ENCODE data around the gene MPPED2. TPM values are rescaled to one million over a fixed set of nuclear protein-coding genes. Genes with fewer than 3 reads are reported as not detected.

Gene MPPED2
- total RNA-seq, 1 experiment from 2014 or later, result 4.7 TPM

DNA sequence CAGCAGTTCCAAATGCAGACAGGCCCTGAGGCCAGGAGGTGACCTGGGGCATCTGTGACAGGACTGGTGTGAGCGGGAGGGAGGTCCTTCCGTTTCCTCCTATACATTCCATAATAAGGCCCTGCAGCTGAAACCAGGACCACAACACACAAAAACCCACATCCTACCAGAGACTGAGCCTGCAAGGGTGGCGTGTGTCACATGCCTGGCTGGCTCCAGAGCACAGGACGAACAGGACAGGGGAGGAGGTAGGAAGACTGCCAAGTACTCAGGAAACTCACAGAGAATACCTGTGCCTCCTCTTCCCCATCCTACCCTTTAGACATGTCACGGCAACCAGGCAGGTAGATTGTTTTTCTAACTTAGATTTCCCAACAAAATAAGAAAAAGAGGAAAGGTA, 159.4 kb downstream of the MPPED2 start:
- H4K8ac ChIP-seq (replicated peaks; ENCODE audit: insufficient read length, low read depth, low read length), result no peak overlapping the region
- H3K9ac ChIP-seq (ENCODE audit: extremely low read depth, insufficient read length, low read length), result no peak overlapping the region
- no peak overlapping the region for H2BK20ac ChIP-seq (ENCODE audit: low read depth, low read length, poor library complexity, severe bottlenecking)
- no peak overlapping the region for H2AK5ac ChIP-seq (ENCODE audit: insufficient read length, low read length)
- no peaks in the 10 kb centered on the region for H3K9me3 Mint-ChIP-seq
- no peak overlapping the region for H2BK5ac ChIP-seq (ENCODE audit: insufficient read length, low read length)
- H3K14ac ChIP-seq (ENCODE audit: insufficient read depth, low read length), result no peak overlapping the region
- no peaks in the 10 kb centered on the region for H3K9me3 ChIP-seq (ENCODE audit: control insufficient read depth, low read depth, low read length)
- no peaks in the 10 kb centered on the region for H3K27me3 Mint-ChIP-seq (ENCODE audit: low read depth)
- TF ChIP-seq, protein P1, sequence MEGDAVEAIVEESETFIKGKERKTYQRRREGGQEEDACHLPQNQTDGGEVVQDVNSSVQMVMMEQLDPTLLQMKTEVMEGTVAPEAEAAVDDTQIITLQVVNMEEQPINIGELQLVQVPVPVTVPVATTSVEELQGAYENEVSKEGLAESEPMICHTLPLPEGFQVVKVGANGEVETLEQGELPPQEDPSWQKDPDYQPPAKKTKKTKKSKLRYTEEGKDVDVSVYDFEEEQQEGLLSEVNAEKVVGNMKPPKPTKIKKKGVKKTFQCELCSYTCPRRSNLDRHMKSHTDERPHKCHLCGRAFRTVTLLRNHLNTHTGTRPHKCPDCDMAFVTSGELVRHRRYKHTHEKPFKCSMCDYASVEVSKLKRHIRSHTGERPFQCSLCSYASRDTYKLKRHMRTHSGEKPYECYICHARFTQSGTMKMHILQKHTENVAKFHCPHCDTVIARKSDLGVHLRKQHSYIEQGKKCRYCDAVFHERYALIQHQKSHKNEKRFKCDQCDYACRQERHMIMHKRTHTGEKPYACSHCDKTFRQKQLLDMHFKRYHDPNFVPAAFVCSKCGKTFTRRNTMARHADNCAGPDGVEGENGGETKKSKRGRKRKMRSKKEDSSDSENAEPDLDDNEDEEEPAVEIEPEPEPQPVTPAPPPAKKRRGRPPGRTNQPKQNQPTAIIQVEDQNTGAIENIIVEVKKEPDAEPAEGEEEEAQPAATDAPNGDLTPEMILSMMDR (conservative IDR thresholded peaks at IDR 0.05), result no peak
- H3T11ph ChIP-seq (ENCODE audit: low read length), result no peak overlapping the region
- H3K23ac ChIP-seq (ENCODE audit: insufficient read length, low read depth, low read length), result no peak overlapping the region
- H2BK120ac ChIP-seq (ENCODE audit: low read depth, low read length, poor library complexity, severe bottlenecking), result no peak overlapping the region
- H3K27ac ChIP-seq (ENCODE audit: insufficient read length, low read depth, low read length), result no peak overlapping the region
- H3K4me2 ChIP-seq (ENCODE audit: insufficient read depth, insufficient read length, low read length), result no peak overlapping the region
- H3K79me1 ChIP-seq (ENCODE audit: insufficient read depth, low read depth, low read length, poor library complexity, severe bottlenecking), result no peaks in the 10 kb centered on the region
- H3K27ac Mint-ChIP-seq, result no peak overlapping the region; a peak in 1 of 7 replicates
- WGBS (ENCODE audit: extremely low coverage, insufficient read length, low lambda C conversion rate), result no CpG with 5 or more reads among the region's 5 CpGs
- no peaks in the 10 kb centered on the region; a peak in 1 of 7 replicates for H3K36me3 Mint-ChIP-seq (ENCODE audit: insufficient read depth in 1 of 3, low read depth in 3 of 3)
- no peaks in the 10 kb centered on the region for H3K23me2 ChIP-seq (ENCODE audit: insufficient read length, low read depth, low read length, poor library complexity, severe bottlenecking)
- H3K4ac ChIP-seq (ENCODE audit: low read depth, low read length), result no peak overlapping the region
- H4K5ac ChIP-seq (ENCODE audit: insufficient read length, low read depth, low read length), result no peak overlapping the region
- H3K56ac ChIP-seq (ENCODE audit: insufficient read length, low read depth, low read length), result no peak overlapping the region
- H3K79me2 ChIP-seq (ENCODE audit: insufficient read depth, low read length), result no peaks in the 10 kb centered on the region
- no peak overlapping the region for H3K18ac ChIP-seq (ENCODE audit: insufficient read length, low read depth, low read length)
- no peak overlapping the region for H3K4me3 Mint-ChIP-seq
- H2BK15ac ChIP-seq (ENCODE audit: low read depth, low read length), result no peak overlapping the region
- H3K27me3 ChIP-seq (ENCODE audit: insufficient read depth, low read length), result no peaks in the 10 kb centered on the region
- peaks cover 28 to 43% of the 10 kb centered on the region in 2 experiments for H3K4me1 Mint-ChIP-seq
- H2BK12ac ChIP-seq (ENCODE audit: insufficient read length, low read depth, low read length), result no peak overlapping the region
- H3K4me1 ChIP-seq (ENCODE audit: insufficient read depth, low read length), result peaks cover 12% of the 10 kb centered on the region; the same call in 1 of the 2 replicates
- DNase-seq, result no peak
- H4K91ac ChIP-seq (ENCODE audit: insufficient read length, low read depth, low read length), result no peak overlapping the region
- no peak overlapping the region for H2AFZ ChIP-seq (ENCODE audit: low read length)
- no peaks in the 10 kb centered on the region for H4K20me1 ChIP-seq (ENCODE audit: control insufficient read depth, insufficient read depth, insufficient read length)

All from H9 (cell line).